OCI-LY3 (cell line): ENCODE results near the gene DOCK4.

Source experiments
- EZH2phosphoT487 ChIP-seq: fragments of 200-600 bp; shearing (Covaris generic); IDR thresholded peaks from 2 replicates; pipeline ENCODE4 v1.6.1; 2018; ENCODE audit warnings: antibody characterized with exemption, mixed run types, low read depth
- TF ChIP-seq, protein P1 (sequence below): fragments of 200-600, 300-600 bp; sonication (generic); IDR thresholded peaks from 2 replicates; pipeline ENCODE4 v1.5.1; 2014; ENCODE audit warnings: antibody characterized with exemption, low read length, low read depth

GRCh38 chr7:112255388-112255720 lies 49.2 kb upstream of the DOCK4 start:
- TF ChIP-seq, protein P1, sequence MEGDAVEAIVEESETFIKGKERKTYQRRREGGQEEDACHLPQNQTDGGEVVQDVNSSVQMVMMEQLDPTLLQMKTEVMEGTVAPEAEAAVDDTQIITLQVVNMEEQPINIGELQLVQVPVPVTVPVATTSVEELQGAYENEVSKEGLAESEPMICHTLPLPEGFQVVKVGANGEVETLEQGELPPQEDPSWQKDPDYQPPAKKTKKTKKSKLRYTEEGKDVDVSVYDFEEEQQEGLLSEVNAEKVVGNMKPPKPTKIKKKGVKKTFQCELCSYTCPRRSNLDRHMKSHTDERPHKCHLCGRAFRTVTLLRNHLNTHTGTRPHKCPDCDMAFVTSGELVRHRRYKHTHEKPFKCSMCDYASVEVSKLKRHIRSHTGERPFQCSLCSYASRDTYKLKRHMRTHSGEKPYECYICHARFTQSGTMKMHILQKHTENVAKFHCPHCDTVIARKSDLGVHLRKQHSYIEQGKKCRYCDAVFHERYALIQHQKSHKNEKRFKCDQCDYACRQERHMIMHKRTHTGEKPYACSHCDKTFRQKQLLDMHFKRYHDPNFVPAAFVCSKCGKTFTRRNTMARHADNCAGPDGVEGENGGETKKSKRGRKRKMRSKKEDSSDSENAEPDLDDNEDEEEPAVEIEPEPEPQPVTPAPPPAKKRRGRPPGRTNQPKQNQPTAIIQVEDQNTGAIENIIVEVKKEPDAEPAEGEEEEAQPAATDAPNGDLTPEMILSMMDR: no peak
- no peak for TF ChIP-seq EZH2phosphoT487
